Epidermal melanocyte (primary cell): Measurements from ENCODE around the gene RUNDC1.
"Not testable (repeated sequence)": the region's sequence is repeated elsewhere in the genome, so short reads cannot be mapped to it uniquely, and the experiment has no call there.

ENCODE experiments used
- DNase-seq: peaks from one replicate; pipeline ENCODE4 v3.0.0; 2011; ENCODE audit warnings: low spot score; ENCODE audit not compliant: insufficient read length

Gene RUNDC1

DNA sequence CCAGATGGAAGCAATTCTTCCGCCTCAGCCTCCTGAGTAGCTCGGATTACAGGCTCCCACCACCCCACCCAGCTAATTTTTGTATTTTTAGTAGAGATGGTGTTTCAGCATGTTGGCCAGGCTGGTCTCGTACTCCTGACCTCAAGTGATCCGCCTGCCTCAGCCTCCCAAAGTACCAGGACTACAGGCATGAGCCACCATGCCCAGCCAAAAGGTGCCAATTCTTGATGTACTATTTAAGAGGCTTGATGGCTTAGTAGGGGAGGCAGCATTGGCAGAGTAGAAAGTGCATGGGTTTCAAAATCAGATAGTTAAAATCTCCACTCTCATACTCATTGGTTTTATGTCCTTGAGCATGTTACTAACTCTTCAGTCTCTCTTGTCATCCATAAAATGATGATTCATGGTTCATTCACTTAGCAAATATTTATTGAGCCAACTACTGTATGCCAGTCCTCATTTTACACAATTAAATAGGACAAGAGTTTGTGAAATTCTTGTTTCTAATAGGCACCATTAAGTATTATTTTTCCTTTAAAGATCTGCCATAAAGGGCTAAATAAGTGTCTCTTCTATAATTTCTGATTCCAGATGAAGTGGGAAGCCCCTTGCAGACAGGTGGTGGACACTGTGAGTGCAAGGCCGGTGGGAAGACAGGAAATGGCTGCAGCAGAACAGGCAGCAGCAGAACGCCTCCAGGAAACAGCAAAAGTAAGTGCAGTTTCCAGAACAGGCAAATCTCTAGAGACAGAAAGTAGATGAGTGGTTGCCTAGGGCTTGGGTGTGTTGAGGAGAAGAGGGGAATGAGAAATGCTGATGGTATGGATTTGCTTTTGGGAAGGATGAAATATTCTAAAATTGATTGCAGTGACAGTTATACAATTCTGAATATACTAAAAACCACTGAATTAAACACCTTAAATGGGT lies 9.6 kb downstream of the RUNDC1 start:
- DNase-seq = no peak

GRCh38 chr17:42991471-42991870 lies 11.1 kb downstream of the RUNDC1 start:
- no peak for DNase-seq

GRCh38 chr17:42992872-42993271 lies 12.5 kb downstream of the RUNDC1 start:
- no peak for DNase-seq

- DNase-seq = not testable (repeated sequence)
Observed at GRCh38 chr17:42993913-42994312, 13.5 kb downstream of the RUNDC1 start.

DNA sequence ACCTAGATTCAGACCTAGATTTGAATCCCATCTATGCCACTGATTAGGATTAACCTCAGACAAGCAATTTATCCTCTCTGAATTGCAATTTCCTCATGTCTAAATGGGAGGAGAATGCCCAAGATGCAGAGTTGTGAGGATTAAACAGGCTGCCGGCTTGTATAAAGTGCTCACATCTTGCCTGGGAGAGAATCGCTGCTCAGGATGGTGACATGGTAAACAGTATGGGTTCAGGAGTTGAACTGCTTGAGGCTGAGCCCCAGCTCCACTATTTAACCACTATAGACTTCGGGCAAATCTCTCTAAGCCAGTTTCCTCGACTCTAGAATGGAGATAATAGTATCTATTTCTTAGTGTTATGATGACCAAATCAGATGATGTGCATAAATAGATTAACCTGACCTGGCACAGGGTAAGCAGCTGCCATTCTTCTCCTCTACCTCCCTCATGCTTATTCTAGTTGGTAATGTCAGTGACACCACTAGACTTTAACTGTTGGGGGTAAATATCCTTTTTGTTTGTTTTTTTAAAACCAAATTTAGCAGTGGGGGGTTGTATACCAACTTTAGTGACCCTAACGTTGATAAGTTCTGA lies 17.1 kb downstream of the RUNDC1 start:
- DNase-seq = no peak

DNA sequence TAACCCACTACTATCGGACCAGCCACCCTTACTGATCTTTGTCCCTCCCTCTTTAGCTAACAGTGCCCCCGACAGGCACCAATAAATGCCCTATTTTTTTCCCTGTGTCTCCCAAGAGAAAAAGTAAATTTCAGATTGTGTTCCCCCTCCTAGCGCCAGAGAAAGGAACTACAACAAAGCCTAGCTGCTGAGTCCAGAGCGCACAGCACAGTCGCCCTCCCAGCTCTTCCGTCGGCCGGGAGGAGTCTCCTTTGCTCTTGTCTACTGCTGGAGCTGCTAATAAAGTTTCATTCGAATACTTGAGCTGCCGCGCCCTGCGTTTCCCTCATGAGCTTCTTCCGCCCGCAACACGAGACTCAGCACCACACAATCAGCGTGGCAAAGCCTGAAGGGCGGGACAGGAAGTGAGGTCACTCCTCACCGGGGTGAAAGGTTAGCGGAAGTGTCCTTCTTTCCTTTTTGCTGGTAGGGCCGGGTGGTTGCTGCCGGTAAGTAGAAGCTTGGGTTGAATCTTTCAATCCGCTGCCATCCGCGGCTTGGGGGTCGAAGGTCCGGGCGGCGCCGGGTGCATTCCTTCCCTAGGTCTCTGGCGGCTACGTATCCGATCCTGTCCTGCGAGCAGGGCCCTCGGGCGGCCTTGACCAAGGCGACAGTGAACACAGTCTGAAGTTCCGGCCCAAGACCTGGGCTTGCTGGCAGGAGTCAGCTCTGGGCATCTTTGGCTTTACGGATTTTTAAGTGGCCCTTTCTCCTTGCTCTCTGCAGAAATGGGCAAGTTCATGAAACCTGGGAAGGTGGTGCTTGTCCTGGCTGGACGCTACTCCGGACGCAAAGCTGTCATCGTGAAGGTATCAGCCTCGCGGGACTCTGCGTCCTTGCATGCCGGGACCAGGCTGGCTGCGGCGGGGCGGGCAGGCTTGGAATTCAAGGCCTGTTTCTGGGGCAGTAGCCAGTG lies 17.9 kb downstream of the RUNDC1 start, which contains the start of gene RPL27:
Gene RPL27, plus strand, starts transcription at position 436 of the 955 bp plus-strand sequence. Its CDS starts 332 bp downstream, at position 768.
- peak; percentile 69 for DNase-seq

- no peak for DNase-seq
Observed at GRCh38 chr17:42999003-42999525, 18.7 kb downstream of the RUNDC1 start.

- DNase-seq = not testable (repeated sequence)
Observed at GRCh38 chr17:43000894-43001293, 20.5 kb downstream of the RUNDC1 start.

DNA sequence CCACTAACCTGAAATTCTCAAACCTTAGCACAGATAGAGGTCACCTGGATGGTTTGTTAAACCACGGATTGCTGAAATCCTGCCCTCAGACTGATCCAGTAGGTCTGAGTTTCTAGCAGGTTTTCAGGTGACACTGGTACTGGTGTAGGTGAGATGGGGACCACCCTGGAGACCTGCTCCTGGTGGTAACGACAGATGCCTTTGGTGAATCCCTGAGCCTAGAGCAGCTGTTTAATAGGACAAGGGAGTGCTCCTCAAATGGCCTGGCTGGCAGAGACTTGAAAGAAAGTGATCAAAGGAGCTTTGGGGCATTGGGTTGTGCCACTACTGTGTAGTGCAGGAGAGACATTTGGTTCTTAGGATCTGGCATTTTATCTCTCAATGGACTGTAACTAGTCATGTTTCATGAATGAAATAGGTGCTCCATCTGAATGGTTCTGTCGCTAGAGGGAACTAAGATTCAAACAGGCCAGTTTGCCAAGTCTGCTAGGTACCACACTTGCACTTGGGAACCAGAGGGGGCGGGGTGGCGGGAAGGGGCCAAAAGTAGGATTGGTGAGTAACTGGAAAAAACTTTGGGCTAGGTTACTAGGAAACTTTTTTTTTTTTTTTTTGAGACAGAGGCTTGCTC lies 23.3 kb downstream of the RUNDC1 start:
- no peak for DNase-seq

DNA sequence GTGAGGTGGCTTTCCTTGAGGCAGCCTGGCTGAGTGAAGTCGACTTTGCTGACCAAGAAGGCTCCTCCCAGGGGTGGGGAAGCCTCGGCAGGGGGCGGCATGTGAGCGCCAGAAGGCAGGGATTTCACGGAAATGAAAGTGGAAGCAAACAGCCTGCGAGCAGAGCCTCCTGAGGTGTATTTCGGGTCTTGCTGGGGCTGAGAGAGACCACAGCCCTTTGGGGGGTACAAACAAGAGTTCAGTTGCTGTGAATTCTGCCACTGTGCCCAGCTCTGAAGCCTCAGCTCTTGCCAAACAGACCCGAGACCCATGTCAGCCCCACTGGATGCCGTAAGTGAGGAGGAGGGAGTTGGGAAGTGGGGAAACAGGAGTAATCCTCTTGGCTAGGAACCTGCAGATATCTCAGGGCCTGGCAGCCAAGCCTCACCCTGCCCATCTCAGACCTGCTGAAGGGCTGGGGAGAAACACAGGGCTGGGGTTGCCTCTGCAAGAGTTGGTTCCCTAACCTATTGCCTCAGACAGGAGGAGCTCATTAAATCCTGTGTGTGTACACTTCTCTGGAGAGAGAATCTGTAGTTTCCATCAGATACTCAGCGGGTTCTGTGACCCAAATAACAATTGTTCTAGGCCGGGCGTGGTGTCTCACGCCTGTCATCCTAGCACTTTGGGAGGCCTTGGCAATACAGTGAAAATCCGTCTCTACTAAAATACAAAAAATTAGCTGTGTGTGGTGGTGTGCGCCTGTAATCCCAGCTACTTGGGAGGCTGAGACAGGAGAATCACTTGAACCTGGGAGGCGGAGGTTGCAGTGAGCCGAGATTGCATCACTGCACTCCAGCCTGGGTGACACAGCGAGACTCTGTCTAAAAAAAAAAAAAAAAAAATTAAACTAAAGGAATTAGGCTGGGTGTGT lies 26.5 kb downstream of the RUNDC1 start, which contains the start of gene IFI35:
Gene IFI35, plus strand, starts transcription at position 146 of the 913 bp plus-strand sequence. Its CDS starts 164 bp downstream, at position 310.
- DNase-seq = no peak

DNA sequence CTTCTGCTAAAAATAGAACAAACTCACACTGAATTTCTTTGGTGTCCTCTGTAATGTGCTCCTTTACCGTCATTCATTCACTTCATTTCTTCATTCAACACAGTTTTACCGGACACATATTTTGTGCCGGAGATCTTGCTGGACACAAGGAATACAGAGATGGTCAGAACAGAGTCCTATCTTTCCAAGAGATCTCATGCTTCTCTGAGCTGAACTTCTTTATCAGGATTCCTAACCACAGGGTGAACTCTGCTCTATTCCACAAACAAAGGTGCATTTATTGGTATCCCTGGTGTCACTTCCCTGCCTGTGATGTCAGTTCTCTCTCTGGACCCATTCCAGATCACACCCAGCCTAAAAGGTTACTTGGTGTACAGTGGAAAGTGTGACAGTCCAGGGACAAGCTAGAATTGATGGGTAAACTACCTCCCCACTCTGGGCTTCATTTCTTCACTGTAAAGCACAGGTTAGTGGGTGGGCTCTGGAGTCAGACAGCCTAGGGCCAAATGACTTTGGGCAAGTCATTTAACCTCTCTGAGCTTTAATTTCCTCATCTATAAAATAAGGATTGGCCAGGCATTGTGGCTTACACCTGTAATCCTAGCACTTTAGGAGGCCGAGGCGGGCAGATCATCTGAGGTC lies 30.4 kb downstream of the RUNDC1 start:
- DNase-seq = no peak

- DNase-seq = no peak
Observed at GRCh38 chr17:43011728-43012472, 31.5 kb downstream of the RUNDC1 start.

GRCh38 chr17:43013296-43013695 lies 32.9 kb downstream of the RUNDC1 start:
- DNase-seq = no peak

GRCh38 chr17:43014020-43014648 lies 33.8 kb downstream of the RUNDC1 start:
- DNase-seq = no peak

- DNase-seq = no peak
Observed at GRCh38 chr17:43014649-43015542, 34.5 kb downstream of the RUNDC1 start.

GRCh38 chr17:43015579-43015978 lies 35.2 kb downstream of the RUNDC1 start:
- DNase-seq = no peak

DNA sequence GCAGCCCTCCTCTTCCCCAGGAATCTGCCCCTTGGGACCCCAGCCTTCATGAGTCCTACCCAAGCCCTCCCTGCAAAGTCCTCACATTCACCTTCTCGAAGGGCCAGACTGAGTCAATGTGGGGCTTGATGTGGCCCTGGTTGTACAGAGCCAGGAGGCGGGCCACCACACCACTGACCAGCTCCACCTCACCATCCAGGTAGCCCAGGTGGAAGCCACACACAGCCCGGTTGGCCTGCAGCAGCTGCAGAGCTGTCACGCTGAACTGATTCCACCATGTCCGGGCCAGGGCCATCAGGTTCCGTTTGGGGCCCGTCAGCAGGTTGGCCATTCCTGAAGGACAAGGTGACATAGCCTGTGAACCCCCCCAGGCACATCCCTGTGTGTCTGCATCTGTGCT lies 35.9 kb downstream of the RUNDC1 start:
- no peak for DNase-seq
